Esophagus squamous epithelium (tissue), 5 donors: ENCODE results near the gene MAZ. TPM values are rescaled to one million over a fixed set of nuclear protein-coding genes. Genes with fewer than 3 reads are reported as not detected.
A peak's percentile ranks its signal among the peaks of the same experiment; 100 is the strongest.

Source experiments
- DNase-seq: peaks from one replicate; lab custom pipeline; 2025; lab: John Stamatoyannopoulos, UW
- H3K27ac ChIP-seq, 4 donors: fragments of 200-600 bp; sonication (generic); one replicate each; pipeline ENCODE4 v1.5.1; 2016 to 2019; ENCODE audit warnings: mild to moderate bottlenecking in 1 of 4
- H3K27me3 ChIP-seq, 4 donors: fragments of 200-600 bp; sonication (generic); 1 replicate in 3 of 4; 2 replicates in 1 of 4; pipeline versions ENCODE4 v1.5.1 to v1.6.0; 2017 to 2021; ENCODE audit warnings: antibody characterized with exemption in 1 of 4
- H3K36me3 ChIP-seq, 3 donors: fragments of 200-600 bp; sonication (generic); one replicate each; pipeline ENCODE4 v1.5.1; 2016 to 2019
- H3K4me1 ChIP-seq, 3 donors: fragments of 200-600 bp; sonication (generic); one replicate each; pipeline ENCODE4 v1.5.1; 2017 to 2019
- H3K4me3 ChIP-seq, 4 donors: fragments of 200-600 bp; sonication (generic); 1 replicate in 3 of 4; 2 replicates in 1 of 4; pipeline ENCODE4 v1.5.1; 2016 to 2019; ENCODE audit warnings: mild to moderate bottlenecking in 2 of 4, moderate library complexity in 1 of 4
- H3K9me3 ChIP-seq, 3 donors: fragments of 200-600 bp; sonication (generic); one replicate each; pipeline ENCODE4 v1.5.1; 2016 to 2019
- CTCF ChIP-seq, 6 experiments: fragments of 450-650 bp in 4 of 6; fragments of 200-600 bp in 2 of 6; sonication (generic) in 2 of 6; IDR thresholded peaks; one replicate each; pipeline ENCODE4 v1.5.1; 2016 to 2019; ENCODE audit warnings: antibody characterized with exemption in 6 of 6, mild to moderate bottlenecking in 4 of 6, moderate library complexity in 4 of 6
- POLR2A ChIP-seq, 4 donors: fragments of 450-650 bp; IDR thresholded peaks; one replicate each; pipeline ENCODE4 v1.6.1; 2017; ENCODE audit warnings: antibody characterized with exemption in 4 of 4, mild to moderate bottlenecking in 4 of 4, moderate library complexity in 3 of 4
- WGBS, 2 donors: methylation state at CpG; one replicate each; pipeline ENCODE4 v1.1.5; 2018; 5-methylcytosine and 5-hydroxymethylcytosine counted together
- intact Hi-C: fragments of 100-400 bp; cut with DNase I; formaldehyde crosslinking; loops from one replicate; pipeline ENCODE4 v1.15.0; 2022
- total RNA-seq, 4 donors: library from RNA; depleted of rRNA; stranded (reverse); fragments of >200 nt; gene quantifications; one replicate each; pipeline ENCODE4 v1.1.0, GENCODE V29; 2016
- donor health status: DM: yes; HTN: yes; CAD: no.

The MAZ gene
- total RNA-seq, 4 donors from 2014 or later = 87.0 to 99.0 (median 97.3) TPM

- Histone ChIP-seq H3K36me3 (peaks cover 11 to 25% (median 14%) of the 10 kb centered on the region in 3 donors), H3K27ac (peak within 1 kb of the TSS; percentile 74 to 96 (median 89)), H3K4me3 (peak within 1 kb of the TSS; percentile 29 to 77 (median 50)), H3K4me1 (peaks cover 61 to 90% (median 75%) of the 10 kb centered on the region in 3 donors), H3K9me3 (no peaks in the 10 kb centered on the region), H3K27me3 (peaks cover 0 to 17% (median 0%) of the 10 kb centered on the region in 4 donors)
- DNase-seq = no peak
- intact Hi-C loops = no loop called here
- TF ChIP-seq CTCF (IDR thresholded peaks at IDR 0.05) = no peak
- TF ChIP-seq POLR2A (IDR thresholded peaks at IDR 0.05) = no peak
- WGBS, 2 donors = 10% methylated on average over 18 to 44 of the region's 69 CpGs
Measured at GRCh38 chr16:29811896-29812665, 5.8 kb downstream of the MAZ start, which contains the start of gene PRRT2. PRRT2 (plus strand) TSS chr16:29812193; CDS start chr16:29813055, 862 bp downstream.

- peaks cover 11 to 30% (median 14%) of the 10 kb centered on the region in 3 donors for H3K36me3 ChIP-seq
- TF ChIP-seq POLR2A (IDR thresholded peaks at IDR 0.05) = no peak
- no peak for TF ChIP-seq CTCF (IDR thresholded peaks at IDR 0.05)
- no peak for DNase-seq
- peak overlapping the region in 3 of 4 donors; percentile 50 to 77 (median 51) for H3K4me3 ChIP-seq
- peaks cover 0 to 17% (median 0%) of the 10 kb centered on the region in 4 donors for H3K27me3 ChIP-seq
- peak overlapping the region; percentile 11 to 96 (median 89) for H3K27ac ChIP-seq
- no peaks in the 10 kb centered on the region for H3K9me3 ChIP-seq
- H3K4me1 ChIP-seq = peaks cover 59 to 90% (median 82%) of the 10 kb centered on the region in 3 donors
- intact Hi-C loops = no loop called here
- WGBS, 2 donors = 38 to 48% methylated on average over 3 to 4 of the region's 9 CpGs
Measured at GRCh38 chr16:29812754-29813643, 6.7 kb downstream of the MAZ start.

- intact Hi-C loops = no loop called here
- DNase-seq = no peak
- Histone ChIP-seq H3K27ac (peak overlapping the region; percentile 11 to 96 (median 89)), H3K27me3 (peaks cover 0 to 17% (median 0%) of the 10 kb centered on the region in 4 donors), H3K9me3 (no peaks in the 10 kb centered on the region), H3K4me3 (peak overlapping the region in 1 of 4 donors; percentile 77), H3K36me3 (peaks cover 10 to 30% (median 10%) of the 10 kb centered on the region in 3 donors), H3K4me1 (peaks cover 49 to 90% (median 74%) of the 10 kb centered on the region in 3 donors)
- WGBS, 2 donors = 82 to 90% methylated on average over 10 to 21 of the region's 24 CpGs
- TF ChIP-seq POLR2A (IDR thresholded peaks at IDR 0.05) = no peak
- TF ChIP-seq CTCF (IDR thresholded peaks at IDR 0.05) = no peak
Measured at GRCh38 chr16:29813644-29814562, 7.6 kb downstream of the MAZ start.

GRCh38 chr16:29814592-29814991 lies 8.3 kb downstream of the MAZ start:
- peak overlapping the region; percentile 93 to 97 (median 96) for H3K27ac ChIP-seq

More at GRCh38 chr16:29814592-29814991, 8.3 kb downstream of the MAZ start:
- TF ChIP-seq CTCF (IDR thresholded peaks at IDR 0.05) = no peak
- TF ChIP-seq POLR2A (IDR thresholded peaks at IDR 0.05) = no peak
- Histone ChIP-seq H3K9me3 (no peaks in the 10 kb centered on the region), H3K27me3 (peaks cover 0 to 17% (median 0%) of the 10 kb centered on the region in 4 donors), H3K4me1 (peaks cover 45 to 90% (median 72%) of the 10 kb centered on the region in 3 donors), H3K36me3 (peaks cover 4 to 30% (median 5%) of the 10 kb centered on the region in 3 donors), H3K4me3 (no peak overlapping the region)
- DNase-seq = no peak
- WGBS, 2 donors = 84 to 89% methylated on average over 3 to 5 of the region's 5 CpGs
- intact Hi-C loops = no loop called here
